ENCODE data around the gene TPCN1. TPM values are rescaled to one million over a fixed set of nuclear protein-coding genes. Genes with fewer than 3 reads are reported as not detected.

The TPCN1 gene
- total RNA-seq, 4 donors from 2014 or later: 16.5 to 38.4 (median 28.8) TPM

Small RNA genes within 50 kb of the gene (microRNA-seq; reads per million reads assigned to microRNA genes)
- gene MIR6762 (ENCODE audit: borderline number of aligned reads in 1 of 2, borderline replicate concordance in 2 of 2): 0 to 0.57 reads per million in 2 donors

Other genes starting within 250 kb of the TPCN1 start
- 1 to 10 TPM; 2.6 to 3.8 (median 3.3) TPM for gene OAS2, start 242.9 kb upstream of the TPCN1 start, total RNA-seq
- 1 to 10 TPM; 1.5 to 5.0 (median 3.4) TPM for gene DTX1, start 164.7 kb upstream of the TPCN1 start, total RNA-seq
- 10 to 100 TPM; 39.3 to 59.3 (median 50.9) TPM for gene RASAL1, start 85.7 kb upstream of the TPCN1 start, total RNA-seq
- gene CFAP73, start 71.7 kb upstream of the TPCN1 start, total RNA-seq: 1 to 10 TPM in 2 of 4 donors, under 1 TPM in 1, not detected in 1; 0.38 to 4.3 (median 1.9) TPM
- gene DDX54, start 36.0 kb upstream of the TPCN1 start, total RNA-seq: 100 to 1,000 TPM in 1 of 4 donors, 10 to 100 TPM in 3; 48.6 to 106 (median 77.3) TPM
- 10 to 100 TPM; 14.5 to 25.8 (median 18.8) TPM for gene RITA1, start 35.7 kb upstream of the TPCN1 start, total RNA-seq
- gene SLC8B1, start 113.6 kb downstream of the TPCN1 start, total RNA-seq: 10 to 100 TPM; 31.8 to 63.4 (median 38.8) TPM
- 10 to 100 TPM; 18.9 to 41.2 (median 31.3) TPM for gene PLBD2, start 137.1 kb downstream of the TPCN1 start, total RNA-seq
- under 1 TPM in 1 of 4 donors, not detected in 3; 0.63 TPM for gene SDS, start 182.4 kb downstream of the TPCN1 start, total RNA-seq
- 1 to 10 TPM in 2 of 4 donors, under 1 TPM in 1, not detected in 1; 0.46 to 1.8 (median 1.4) TPM for gene SDSL, start 200.9 kb downstream of the TPCN1 start, total RNA-seq